ENCODE results near the gene LRRC7.

LRRC7 gene

DNA sequence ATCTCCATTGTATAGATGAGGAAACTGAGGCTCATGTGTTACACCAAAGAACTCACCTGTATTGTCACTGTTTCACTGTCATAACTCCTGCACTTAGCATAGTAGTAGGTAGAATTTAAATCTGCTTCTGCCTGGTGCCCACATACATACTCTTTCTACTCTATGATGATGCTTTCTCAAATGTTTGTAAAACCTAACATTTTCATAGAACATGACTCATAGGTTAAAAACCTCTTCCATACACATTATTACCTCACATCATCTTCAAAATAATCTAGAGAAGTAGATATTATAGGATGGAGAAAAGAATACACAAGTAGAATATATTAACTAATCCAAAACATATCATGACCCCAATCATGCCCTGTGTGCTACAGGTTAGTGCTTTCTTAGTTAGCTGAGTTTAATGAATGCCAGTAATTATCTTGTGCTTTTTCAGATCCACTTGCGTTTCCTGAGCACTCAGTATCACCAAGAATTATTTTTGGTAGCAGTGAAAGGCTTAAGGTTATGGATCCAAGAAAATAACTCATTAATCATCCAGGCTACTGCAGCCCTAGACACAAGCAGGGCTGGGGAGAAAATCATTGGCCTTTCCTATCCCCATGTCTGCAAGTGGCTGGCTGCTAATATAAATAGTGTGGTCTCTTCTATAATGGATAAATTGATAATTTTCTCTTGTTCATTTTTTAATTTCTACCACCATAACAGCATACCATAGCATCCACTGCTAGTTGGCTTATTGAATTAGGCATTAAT, 480.8 kb downstream of the LRRC7 start:
- no peak for DNase-seq

DNA sequence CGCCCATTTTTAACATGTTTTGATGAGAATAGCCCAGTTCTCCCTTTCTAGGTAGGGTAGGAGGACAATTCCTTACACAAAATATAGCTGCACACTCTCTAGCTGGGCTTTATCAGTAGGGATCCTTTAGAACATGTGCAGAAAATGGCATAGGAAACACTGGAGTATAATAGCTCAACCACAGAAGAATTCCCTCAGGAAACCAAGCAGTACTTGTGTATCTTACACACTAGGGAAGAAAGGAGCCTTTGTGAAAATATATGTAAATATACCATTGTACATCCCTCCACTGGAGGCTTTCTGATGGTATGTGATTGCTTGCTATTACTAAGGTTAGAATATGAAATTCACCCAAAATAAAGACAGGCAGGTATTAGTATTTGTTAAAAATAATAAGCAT, 484.2 kb downstream of the LRRC7 start:
- DNase-seq = no peak

DNA sequence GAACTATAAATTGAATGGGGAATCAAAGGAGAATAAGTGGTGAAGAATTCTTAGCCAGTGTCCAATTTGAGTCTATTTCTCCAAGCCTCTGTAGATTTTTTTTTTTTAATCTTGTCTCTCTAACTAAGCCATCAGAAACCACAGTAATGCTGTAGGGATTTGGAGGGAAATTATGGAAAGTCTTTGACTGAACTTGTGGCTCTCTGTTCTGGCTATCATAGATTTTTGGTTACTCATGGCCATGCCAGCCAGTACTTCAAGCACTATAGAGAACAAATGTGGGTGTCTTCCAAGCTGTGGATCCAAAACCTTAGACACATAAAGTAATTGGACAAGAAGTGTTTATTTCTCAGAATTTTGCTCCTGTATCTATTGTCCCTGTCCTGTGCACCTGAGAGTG, 489.8 kb downstream of the LRRC7 start:
- DNase-seq = no peak

DNA sequence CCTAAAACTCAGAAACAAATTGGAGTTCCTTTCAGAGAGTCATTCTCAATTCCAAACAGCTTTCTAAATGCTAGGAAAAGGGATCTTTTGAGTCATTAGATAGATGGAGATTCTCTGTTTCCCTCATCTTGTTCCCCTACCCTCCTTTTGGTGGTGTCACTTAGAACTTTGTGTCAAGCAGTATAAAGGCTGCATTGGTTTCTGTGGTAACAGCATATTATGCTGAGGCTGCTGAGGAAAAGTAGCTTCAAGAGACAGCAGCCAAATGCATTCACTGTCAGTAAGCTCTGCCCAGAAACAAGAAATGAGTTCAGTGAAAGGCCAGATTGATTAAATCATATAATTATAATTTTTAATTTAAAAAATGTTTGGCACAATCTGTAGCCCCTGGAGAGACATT, 493.5 kb downstream of the LRRC7 start:
- DNase-seq = no peak

DNA sequence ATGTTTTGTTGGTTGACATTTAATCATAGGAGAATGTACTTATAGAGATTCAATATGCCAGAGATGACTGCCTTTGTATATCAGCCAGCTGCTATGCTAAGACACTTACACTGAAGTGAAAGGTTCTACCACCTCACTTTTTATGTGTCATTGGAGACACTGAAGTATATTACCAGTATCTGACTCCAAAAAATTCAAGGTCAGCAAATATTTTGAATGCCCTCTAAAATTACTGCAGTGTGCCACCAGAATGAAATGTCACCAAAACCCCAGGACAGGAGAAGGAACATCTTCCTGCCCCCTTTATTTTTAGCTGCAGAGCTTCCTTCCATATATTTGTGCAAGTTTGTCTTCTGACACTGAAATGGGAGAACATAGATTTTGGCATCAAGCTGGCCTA, 496.1 kb downstream of the LRRC7 start:
- DNase-seq = no peak

DNA sequence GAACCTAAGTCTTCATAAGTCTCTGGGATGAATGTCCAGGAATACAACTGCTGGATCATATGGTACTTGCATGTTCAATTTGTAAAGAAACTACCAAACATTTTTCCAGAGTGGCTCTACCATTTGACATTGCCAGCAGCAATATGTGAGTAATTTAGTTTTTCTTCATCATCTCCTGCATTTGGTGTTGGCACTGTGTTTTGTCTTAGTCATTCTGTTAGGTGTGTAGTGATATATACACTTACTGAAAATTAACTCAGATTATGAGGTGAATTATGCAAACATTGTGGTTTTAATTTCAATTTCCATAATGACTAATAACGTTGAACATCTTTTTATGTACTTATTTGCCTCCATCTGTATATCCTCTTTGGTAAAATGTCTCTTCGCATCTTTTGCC, 499.0 kb downstream of the LRRC7 start:
- no peak for DNase-seq

DNA sequence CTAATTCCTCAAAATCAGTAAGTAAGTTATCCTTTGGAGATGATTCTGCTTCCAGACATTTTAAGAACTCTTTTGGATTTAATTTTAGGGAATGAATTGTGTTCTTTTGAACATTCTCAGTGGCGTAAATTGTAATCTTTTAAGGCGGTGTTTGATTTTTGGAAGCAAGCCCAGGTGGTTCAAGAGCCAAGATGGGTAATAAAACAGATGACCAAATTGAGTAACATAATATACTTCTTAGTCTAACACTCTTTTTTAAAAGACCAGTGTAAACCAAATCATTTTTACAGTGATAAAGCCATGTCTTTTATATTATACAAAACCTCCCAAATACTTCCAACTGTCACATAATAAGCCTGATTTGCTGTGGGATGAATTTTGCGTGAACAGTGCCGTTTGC, 503.9 kb downstream of the LRRC7 start:
- peak; percentile 71 for DNase-seq

DNA sequence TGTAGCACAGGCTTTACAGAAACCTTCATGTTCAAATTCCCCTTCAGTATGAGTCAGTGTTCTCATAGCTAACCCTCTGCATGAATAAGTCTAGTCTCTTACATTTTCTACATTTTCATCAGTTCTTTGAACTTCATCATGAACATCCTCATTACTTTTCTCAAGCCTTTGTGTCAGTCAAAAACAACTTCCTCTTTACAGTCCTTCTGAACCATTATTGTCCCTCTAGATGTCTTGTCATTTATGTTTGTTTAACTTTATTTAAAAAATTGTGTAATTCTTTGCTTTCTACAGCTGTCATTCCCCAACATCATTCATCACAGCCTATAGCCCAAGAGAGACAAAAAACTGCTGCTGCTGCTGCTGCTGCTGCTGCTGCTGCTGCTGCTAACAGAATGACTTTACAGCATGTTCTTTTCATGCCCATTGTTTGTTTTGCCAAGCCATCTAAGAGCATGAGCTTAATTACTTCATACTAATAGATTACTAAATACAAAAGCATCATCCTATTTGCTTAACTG, 504.6 kb downstream of the LRRC7 start:
- DNase-seq = peak; percentile 57

DNA sequence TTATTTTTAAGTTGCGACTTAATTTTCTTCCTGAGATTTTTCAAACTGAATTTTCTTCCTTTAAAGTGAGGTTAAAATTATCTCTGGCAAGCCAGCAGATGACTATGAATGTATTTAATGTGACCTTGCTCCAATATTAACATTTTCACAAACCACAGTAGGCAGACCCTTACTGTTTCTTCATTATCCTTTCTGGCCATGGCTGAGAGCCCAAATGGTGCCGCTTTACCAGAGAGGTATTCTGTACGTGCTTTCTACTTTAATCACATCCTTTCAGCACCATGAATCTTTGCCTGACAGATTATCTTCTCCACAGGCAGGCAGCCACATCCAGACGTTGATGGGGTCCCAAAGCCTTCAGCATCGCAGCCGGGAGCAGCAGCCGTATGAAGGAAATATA, 508.0 kb downstream of the LRRC7 start:
- peak; percentile 16 for DNase-seq

DNA sequence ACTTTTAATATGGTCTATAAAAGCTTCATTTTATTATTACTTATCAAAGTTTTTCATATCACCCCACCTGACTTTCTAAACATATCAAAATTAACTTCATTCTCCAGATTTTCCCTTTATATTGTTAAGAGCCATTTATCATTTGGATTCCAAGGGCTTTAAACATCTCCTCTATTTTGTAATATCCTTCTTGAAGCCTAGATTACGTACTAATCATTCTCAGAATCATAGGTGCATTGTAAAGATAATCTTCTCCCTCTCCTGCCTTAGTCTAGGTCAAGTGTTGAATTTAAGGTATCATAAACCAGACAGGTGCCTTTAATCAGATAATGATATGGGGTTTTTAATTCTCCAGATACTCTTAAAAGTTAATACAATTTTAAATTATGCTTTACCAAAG, 509.3 kb downstream of the LRRC7 start:
- DNase-seq = no peak

DNA sequence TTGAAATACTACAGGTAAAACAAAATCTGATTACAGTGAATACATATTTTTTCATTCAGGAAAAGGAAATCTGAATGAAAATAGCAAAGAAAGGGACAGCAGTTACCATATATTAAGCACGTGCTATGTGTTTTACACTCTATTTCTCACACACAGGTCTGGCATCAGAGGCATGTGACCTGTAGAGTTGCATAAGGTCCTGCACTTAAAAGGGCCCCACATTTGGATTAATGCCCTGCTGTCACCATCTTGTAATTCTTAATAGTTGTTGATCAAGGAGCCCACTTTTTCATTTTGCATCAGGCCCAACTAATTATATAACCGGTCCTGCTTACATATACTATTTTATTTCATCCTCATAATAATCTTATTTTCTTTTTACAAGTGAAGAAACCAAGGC, 511.8 kb downstream of the LRRC7 start:
- no peak for DNase-seq

DNA sequence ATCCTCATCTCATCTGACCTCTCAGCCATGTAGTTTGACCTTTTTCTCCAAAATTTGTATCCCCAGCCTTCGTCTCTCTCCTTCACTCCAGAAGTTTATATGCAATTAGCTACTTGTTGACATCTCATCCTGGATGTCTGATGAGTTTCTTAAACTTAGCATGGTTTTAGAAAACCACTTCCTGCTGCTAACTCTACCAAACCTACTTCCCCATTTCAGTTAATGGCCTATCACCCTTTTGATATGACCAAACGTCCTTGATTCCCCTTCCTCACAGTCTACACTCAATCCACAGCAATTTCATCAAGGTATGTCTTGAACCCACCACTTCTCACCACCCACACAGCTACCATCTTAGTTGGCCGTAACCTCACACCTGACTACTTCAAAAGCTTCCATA, 515.8 kb downstream of the LRRC7 start:
- no peak for DNase-seq

DNA sequence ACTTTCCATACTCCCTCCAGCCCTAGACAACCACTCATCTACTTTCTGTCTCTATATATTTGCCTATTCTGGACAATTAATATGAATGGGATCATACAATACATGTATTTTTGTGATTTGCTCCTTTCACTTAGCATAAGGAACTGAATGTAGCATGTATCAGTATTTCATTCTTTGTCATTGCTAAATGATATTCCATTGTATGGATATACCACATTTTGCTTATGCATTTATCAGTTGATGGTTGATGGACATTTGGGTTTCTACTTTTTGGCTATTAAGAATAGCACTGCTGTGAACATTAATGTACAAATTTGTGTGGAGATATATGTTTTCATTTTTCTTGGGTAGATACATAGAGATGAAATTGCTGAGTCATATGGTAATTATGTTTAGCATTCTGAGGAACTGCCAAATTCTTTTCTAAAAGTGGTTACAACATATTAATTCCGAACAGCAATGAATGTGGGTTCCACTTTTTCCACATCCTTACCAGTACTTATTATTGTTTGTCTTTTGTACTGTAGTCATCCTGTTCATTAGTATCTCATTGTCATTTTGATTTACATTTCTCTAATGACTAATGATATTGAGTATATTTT, 516.7 kb downstream of the LRRC7 start:
- DNase-seq = peak; percentile 56

DNA sequence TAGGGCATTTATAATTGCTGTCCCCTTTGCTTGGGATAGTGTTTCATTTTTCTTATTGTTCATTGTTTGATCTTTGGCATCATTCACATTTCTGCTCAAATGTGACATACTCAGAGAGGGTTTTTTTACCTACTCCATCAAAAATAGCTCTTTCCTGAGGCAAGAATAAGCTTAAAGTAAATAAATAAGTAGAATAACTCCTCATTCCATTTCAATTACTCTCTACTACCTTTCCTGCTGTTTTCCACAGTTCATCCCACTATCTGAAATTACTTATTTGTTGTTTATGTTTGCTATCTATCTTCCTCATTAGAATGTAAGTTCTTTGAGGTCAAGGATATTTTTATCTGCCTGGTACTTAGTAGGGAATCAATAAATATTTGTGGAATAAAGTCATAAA, 517.8 kb downstream of the LRRC7 start:
- no peak for DNase-seq

DNA sequence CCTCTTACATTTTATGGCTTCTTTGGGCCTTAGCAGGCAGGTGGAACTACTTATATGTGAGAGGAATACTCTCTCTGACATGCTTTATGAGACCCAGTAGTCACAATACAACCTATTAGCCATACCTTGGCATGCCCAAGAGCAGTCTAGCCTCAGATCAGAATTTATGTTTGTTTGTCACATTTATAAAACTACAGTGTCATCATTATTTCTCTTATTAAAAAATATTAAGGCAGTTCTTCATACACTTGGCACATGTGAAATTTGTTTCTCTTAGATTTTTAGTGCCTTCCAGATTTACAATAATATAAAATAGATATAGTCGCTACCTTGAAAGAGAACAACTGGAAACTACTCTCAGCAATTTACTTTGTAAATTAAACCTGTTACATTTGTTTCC, 519.2 kb downstream of the LRRC7 start:
- DNase-seq = no peak

DNA sequence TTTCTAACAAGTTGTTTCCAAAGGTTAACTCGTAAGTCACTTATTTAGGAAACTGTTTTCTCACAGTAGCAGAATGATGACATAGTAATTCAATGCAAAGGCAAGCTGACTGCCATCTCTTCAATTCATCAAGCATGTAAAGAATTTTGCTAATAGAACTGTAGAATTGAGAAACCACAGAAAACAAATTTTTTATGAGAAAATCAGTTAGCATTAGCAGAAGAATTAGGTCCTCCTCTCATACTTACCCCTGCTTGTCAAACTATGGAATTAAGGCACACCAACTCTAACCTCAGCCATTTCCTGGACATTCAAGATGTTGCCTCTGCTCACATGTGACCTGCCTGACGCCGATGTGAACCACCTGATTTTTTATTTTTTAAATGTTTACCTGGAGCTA, 522.4 kb downstream of the LRRC7 start:
- peak; percentile 55 for DNase-seq

DNA sequence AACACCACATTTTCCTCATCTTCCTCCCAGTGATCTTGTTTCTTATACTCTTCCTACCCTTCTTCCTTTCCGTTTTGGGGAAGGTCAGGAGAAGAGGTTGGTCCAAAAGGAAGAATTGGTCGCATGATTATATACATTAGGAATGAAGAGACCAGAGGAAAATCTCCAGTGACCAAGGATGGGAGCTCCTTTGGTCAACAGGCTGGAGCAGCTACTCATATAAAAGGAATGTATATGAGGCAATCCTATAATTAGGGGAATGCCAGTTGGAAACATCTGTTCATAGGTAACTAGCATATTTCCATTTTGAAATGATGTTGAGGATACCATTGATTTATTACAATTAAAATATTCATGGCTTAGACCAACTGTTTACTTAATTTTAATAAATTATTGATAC, 523.2 kb downstream of the LRRC7 start:
- peak; percentile 80 for DNase-seq

DNA sequence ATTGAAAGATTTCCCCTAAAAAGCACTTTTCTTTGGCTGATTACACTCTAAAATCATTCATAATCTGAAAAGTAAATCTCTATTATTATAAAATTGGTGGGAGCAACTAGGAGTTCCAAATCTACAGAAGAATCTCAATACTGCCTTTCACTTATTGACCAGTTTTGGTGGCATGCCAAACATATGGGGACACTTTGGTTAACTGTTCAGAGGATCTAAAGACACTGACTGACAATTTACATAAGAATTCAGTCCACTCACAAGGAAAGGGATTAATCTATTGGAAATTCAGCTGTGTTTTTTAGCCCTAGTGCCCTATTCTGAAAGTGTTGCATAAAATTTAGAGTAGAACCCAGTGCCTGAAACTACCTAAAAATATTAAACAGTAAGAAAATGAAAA, 524.1 kb downstream of the LRRC7 start:
- DNase-seq = no peak

DNA sequence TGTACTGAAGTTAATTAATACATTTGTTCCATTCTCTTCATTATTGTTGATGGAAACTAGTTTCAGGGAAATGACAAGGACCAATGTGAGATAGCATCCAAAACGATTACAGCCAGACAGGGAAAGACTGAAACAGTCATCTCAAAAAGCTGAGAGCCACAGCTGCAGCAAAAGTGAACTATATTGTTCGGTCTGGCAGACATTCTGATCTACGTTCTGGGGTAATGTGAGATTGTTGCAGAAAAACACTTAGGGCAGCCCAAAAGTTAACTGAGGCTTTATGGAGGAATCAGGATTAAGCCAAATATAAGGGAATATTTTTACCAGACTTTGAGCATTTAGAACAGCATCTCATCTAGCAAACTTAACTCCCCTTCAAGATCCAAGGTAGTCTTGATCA, 524.8 kb downstream of the LRRC7 start:
- no peak for DNase-seq

DNA sequence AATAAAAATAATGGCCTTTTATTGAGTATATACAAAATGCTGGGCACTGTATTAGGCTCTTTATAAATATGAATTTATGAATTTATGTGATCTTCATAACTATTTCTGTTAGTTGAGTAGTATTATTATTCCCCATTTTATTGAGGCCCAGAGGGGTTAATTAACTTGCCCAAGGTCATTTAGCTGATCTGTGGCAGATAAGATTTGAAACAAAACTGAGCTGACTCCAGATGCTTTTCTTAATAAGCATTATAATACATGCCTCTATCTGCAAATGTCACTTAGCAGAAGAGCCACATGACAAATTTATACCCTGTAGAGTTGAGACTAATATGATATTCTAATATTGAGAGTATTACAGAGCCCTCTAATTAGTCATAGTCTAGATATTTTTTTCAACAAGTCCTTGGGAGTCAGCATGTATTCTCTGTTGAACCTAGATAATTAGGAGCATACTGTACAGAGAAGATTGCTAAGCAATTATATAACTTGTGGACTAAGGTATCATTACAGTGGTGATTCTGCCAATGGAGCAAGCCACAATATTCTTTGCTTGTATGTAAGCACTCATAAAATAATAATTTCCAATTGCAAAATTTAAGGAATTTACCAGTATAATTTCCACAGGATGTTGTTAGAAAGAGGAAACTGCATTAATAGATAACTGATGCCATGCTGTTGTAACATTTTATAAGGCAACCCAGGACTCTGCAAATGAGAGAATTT, 525.7 kb downstream of the LRRC7 start:
- DNase-seq = no peak

DNA sequence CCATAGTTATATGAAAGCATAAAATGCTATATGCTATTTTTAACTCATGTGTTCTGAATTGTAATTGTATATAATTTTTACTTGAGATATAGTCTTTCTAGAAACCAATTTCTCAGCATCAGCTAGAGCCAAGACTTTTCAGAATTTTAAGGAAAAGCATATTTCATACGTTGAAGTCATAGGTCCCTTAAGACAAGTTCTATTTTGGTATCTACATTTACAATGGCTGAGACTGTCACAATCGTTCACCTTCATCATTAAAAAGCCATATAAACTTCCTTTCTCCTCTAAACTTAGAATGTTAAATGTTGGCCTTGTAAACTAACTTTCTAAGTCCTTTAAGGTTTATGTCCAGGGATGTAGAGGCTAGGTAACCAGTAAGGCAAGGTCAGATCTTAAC, 533.5 kb downstream of the LRRC7 start:
- no peak for DNase-seq

DNA sequence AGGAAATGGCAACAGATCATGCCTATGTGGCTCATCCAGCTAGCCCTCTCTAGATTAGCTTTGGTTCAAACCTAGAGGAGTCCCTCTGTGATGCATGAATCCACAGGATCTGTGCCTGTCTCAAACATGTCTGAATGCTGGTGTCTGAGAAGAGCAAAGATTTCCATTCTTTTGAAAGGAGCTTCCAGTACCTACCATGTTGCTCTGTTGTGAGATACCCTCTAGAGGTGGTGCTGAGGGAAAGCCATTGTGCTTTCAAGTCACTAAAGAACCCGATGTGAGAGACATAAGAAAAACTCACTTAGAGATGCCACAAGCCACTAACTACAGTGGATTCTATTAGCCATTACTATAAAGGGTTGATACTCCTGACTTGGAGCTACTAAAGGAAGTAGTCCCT, 534.1 kb downstream of the LRRC7 start:
- no peak for DNase-seq

DNA sequence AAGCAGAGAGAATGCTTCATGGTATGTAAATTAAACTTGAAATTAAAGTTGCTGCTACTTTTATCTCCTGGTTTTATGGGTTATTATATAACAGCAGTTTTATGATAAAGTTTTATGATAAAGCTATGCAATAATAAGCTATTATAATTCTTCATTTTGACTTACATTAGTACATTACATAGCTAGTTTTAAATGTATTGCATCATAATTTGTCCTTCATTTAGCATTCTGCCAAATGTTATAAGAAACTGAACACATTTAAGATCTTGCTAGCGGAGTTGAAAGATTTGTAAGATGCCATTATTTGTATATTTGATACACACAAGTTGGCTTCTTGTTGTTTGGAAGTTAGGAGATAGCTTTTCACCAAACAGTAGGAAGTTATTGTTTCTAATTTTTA, 536.0 kb downstream of the LRRC7 start:
- no peak for DNase-seq

DNA sequence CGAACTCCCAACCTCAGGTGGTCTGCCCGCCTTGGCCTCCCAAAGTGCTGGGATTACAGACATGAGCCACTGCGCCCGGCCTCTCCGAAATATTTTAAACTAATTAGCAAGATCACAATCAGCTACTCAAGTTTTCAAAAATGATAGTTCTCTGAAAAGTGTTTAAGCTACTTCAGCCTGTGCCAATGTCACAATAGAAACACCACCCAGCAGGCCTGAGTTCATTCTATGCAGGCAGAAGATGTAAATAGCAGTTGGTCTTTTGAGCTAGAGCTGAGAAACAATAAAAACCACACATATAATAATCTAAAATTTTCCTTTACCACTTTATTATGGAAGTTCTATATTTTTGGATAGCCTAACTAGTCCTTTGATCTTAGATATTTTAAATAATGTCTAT, 541.5 kb downstream of the LRRC7 start:
- DNase-seq = no peak
